Vagina (tissue), 2 donors: ENCODE measurements around the gene NTSR1.

ENCODE experiments used
- POLR2A ChIP-seq, 2 donors: fragments of 450-650 bp; IDR thresholded peaks; one replicate each; pipeline ENCODE4 v1.6.1; 2017; ENCODE audit warnings: antibody characterized with exemption in 2 of 2, mild to moderate bottlenecking in 2 of 2, moderate library complexity in 2 of 2
- POLR2AphosphoS5 ChIP-seq, 2 donors: sonication (generic); formaldehyde crosslinking; IDR thresholded peaks; one replicate each; pipeline ENCODE4 v1.9.0; 2017; ENCODE audit warnings: antibody characterized with exemption in 2 of 2, mild to moderate bottlenecking in 2 of 2, low read depth in 1 of 2; ENCODE audit not compliant: insufficient read depth in 1 of 2
- TF ChIP-seq, protein P1 (sequence below), 3 experiments: fragments of 450-650 bp in 2 of 3; fragments of 200-600 bp in 1 of 3; sonication (generic) in 1 of 3; IDR thresholded peaks; one replicate each; pipeline ENCODE4 v1.5.1; 2017 to 2019; ENCODE audit warnings: antibody characterized with exemption in 3 of 3, mild to moderate bottlenecking in 2 of 3, moderate library complexity in 2 of 3

GRCh38 chr20:62737271-62737811 is 28.7 kb downstream of the NTSR1 start:
- TF ChIP-seq, protein P1, sequence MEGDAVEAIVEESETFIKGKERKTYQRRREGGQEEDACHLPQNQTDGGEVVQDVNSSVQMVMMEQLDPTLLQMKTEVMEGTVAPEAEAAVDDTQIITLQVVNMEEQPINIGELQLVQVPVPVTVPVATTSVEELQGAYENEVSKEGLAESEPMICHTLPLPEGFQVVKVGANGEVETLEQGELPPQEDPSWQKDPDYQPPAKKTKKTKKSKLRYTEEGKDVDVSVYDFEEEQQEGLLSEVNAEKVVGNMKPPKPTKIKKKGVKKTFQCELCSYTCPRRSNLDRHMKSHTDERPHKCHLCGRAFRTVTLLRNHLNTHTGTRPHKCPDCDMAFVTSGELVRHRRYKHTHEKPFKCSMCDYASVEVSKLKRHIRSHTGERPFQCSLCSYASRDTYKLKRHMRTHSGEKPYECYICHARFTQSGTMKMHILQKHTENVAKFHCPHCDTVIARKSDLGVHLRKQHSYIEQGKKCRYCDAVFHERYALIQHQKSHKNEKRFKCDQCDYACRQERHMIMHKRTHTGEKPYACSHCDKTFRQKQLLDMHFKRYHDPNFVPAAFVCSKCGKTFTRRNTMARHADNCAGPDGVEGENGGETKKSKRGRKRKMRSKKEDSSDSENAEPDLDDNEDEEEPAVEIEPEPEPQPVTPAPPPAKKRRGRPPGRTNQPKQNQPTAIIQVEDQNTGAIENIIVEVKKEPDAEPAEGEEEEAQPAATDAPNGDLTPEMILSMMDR (IDR thresholded peaks at IDR 0.05) = no peak
- TF ChIP-seq POLR2AphosphoS5 (IDR thresholded peaks at IDR 0.05; ENCODE audit: insufficient read depth in 1 of 2, low read depth in 1 of 2) = no peak
- TF ChIP-seq POLR2A (IDR thresholded peaks at IDR 0.05) = no peak
